ENCODE results near the gene FEZF1.

Gene FEZF1

GRCh38 chr7:122339145-122339904, 34.8 kb upstream of the FEZF1 start:
- no peak for DNase-seq (ENCODE audit: low read depth)
- no peak for TF ChIP-seq CTCF (conservative IDR thresholded peaks at IDR 0.05; ENCODE audit: low read length)

DNA sequence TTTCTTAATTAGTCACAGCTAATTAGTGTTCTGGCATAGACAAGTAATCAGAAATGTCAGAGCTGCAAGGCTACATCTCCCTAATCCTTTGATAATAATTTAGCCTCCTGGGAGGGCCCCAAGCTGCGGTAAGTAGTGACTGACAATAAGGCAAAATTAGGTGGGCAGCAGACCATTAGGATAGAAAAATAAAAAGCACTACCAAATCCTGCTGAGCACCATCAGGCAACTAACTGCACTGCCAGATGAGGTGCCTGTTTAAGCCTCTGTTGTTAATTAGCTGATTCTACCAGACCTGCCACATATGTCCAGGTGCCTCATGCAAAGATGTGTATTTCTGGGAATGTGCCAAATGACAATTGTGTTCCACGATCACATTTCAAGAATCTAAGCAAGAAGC, 32.5 kb upstream of the FEZF1 start:
- no peak for TF ChIP-seq CTCF (conservative IDR thresholded peaks at IDR 0.05; ENCODE audit: low read length)
- DNase-seq (ENCODE audit: low read depth): no peak

More at GRCh38 chr7:122339145-122339904, 34.8 kb upstream of the FEZF1 start:
- H3K4me3 ChIP-seq (ENCODE audit: low read length): no peak overlapping the region

DNA sequence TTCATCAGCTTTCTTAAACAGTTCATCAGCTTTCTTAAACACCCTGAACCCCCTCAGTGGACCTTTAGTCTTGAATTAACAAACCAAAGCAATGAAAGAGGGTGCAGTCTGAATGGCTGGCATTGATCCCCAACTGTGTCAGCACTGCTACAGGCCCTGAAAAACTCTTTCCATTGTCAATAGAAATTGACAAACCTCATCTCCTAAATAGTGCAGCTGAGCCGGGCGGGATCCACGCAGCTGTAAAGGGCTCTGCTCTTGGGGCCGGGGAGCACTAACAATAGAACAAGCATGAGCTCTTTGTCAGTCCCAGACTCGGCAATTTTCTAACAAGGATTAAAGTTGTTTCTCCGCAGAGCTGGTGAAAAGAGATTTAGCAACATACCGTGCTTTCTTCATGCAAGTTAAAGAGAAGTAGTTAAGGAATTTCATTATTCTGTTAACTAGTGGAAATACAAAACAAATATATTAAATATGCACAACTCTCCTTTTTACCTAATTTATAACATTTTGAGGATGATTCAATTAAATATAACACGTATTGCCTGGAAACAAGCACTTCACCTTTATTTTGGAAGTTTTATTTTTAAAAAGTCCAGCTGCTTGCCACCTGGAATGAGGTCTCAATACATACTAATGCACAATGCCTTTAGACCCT, 24.7 kb upstream of the FEZF1 start:
- TF ChIP-seq CTCF (conservative IDR thresholded peaks at IDR 0.05; ENCODE audit: low read length): no peak
- no peak overlapping the region for H3K4me3 ChIP-seq (ENCODE audit: low read length)
- DNase-seq (ENCODE audit: low read depth): no peak

More for the DNA sequence above, 32.5 kb upstream of the FEZF1 start:
- no peak overlapping the region for H3K4me3 ChIP-seq (ENCODE audit: low read length)

GRCh38 chr7:122327969-122328368, 23.4 kb upstream of the FEZF1 start:
- no peak for DNase-seq (ENCODE audit: low read depth)
- TF ChIP-seq CTCF (conservative IDR thresholded peaks at IDR 0.05; ENCODE audit: low read length): no peak
- no peak overlapping the region for H3K4me3 ChIP-seq (ENCODE audit: low read length)

- no peak for TF ChIP-seq CTCF (conservative IDR thresholded peaks at IDR 0.05; ENCODE audit: low read length)
- H3K4me3 ChIP-seq (ENCODE audit: low read length): no peak overlapping the region
- no peak for DNase-seq (ENCODE audit: low read depth)
Observed at GRCh38 chr7:122316467-122317388, 12.2 kb upstream of the FEZF1 start.

DNA sequence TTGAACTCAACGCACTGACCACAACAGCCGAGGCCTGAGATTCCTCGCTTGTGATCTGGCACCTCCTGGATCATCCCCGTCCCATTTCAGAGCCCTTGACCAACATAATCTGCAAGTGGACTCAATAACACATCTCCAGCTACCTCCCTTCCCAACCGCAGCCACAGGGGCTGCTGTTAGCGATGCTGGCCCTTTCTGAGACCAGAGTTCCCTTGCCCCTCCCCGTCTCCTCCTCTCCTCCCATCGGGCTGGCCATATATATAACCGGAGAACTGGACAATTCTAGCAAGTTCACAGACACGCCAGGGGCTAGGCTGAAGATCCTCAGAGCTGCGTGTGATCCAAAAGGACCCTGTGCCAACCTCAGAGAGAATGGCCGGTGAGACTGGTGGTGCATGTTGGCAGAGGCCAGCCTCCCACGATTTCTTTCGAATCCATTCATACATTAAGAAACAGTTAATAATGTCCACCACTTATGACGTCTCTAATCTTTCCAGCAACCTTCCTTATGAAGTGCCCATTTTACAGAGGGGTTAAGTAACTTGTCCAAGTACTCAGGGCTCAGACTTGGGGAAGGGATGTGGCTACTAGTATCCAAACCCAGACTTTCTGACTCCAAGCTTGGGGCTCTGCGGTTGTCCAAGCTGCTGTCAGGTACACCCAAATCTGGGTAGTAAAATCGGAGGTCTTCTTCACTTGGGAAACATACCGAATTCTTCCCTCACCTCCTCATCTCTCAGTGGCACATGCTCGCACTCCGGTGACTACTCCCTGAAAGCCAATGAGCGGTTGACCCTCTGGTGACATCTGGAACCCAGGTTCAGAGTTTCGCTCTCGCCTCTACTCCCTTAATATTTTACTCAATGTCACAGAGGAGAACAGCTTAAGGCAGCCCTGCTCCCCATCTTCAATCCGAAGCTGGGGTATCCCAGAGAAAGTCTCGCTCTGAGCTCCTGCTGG, 11.2 kb upstream of the FEZF1 start:
- no peak for DNase-seq (ENCODE audit: low read depth)
- no peak for TF ChIP-seq CTCF (conservative IDR thresholded peaks at IDR 0.05; ENCODE audit: low read length)
- H3K4me3 ChIP-seq (ENCODE audit: low read length): no peak overlapping the region

All from AG10803 (cell line).